Thoracic aorta (tissue), 2 donors: ENCODE data around the gene ABCC1. TPM values are rescaled to one million over a fixed set of nuclear protein-coding genes. Genes with fewer than 3 reads are reported as not detected.
"Not testable (repeated sequence)": the region's sequence is repeated elsewhere in the genome, so short reads cannot be mapped to it uniquely, and the experiment has no call there.

Source experiments
- ATAC-seq: fragments of 150-250 bp; one replicate; pipeline ENCODE4 v1.8.0; 2017; ENCODE audit warnings: low read depth; ENCODE audit not compliant: insufficient number of reproducible peaks, low FRiP score
- DNase-seq: peaks from one replicate; pipeline ENCODE4 v3.0.0-alpha.2; 2020; ENCODE audit warnings: low spot score
- H3K27ac ChIP-seq, 2 donors: fragments of 200-600 bp; sonication (generic); 1 replicate in 1 of 2; 2 replicates in 1 of 2; pipeline ENCODE4 v1.5.1; 2016; ENCODE audit warnings: mild to moderate bottlenecking in 2 of 2, moderate library complexity in 2 of 2
- H3K27me3 ChIP-seq: fragments of 200-600 bp; sonication (generic); replicated peaks from 2 replicates; pipeline ENCODE4 v1.6.0; 2016; ENCODE audit warnings: mild to moderate bottlenecking; ENCODE audit not compliant: insufficient read depth
- H3K36me3 ChIP-seq: fragments of 200-600 bp; sonication (generic); one replicate; pipeline ENCODE4 v1.5.1; 2016
- H3K4me1 ChIP-seq, 2 donors: fragments of 200-600 bp; sonication (generic); 1 replicate in 1 of 2; 2 replicates in 1 of 2; pipeline versions ENCODE4 v1.5.1 to v1.6.0; 2016; ENCODE audit warnings: low read depth in 2 of 2, mild to moderate bottlenecking in 1 of 2; ENCODE audit not compliant: control insufficient read depth in 1 of 2
- H3K4me3 ChIP-seq: fragments of 200-600 bp; sonication (generic); 2 replicates; pipeline ENCODE4 v1.5.1; 2016; ENCODE audit warnings: mild to moderate bottlenecking
- H3K9me3 ChIP-seq: fragments of 200-600 bp; sonication (generic); 2 replicates; pipeline ENCODE4 v1.5.1; 2016
- CTCF ChIP-seq: fragments of 200-600 bp; sonication (generic); IDR thresholded peaks from one replicate; pipeline ENCODE4 v1.5.1; 2019; ENCODE audit warnings: antibody characterized with exemption
- total RNA-seq, 2 donors: library from RNA; depleted of rRNA; stranded (reverse); fragments of >200 nt; gene quantifications; one replicate each; pipeline versions ENCODE4 v1.1.0 to v1.2.3, GENCODE V29; 2016

The ABCC1 gene
- total RNA-seq, 2 donors from 2014 or later, result 89.2 to 94.9 TPM

DNA sequence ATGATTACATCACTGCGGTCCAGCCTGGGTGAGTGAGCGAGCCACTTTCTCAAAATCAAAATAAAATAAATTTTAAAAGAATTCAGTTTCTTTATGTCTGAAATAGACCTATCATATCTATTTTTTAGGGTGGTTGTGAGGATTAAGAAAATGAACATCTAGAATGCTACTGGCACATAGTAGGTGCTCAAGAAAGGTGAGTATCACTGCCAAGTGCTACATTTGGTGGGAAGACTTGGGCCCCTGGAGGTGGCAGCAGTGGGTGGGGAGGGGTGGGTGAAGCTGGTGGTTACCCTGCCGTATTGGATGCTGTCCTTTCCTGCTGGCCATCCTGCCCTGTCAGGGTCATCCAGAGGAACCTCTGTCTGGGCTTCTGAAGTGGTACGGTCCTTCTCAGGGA lies 223.6 kb downstream of the ABCC1 start:
- DNase-seq (no peak), ATAC-seq (no peak)
- H3K9me3 ChIP-seq, result no peaks in the 10 kb centered on the region
- TF ChIP-seq CTCF, result no peak
- no peaks in the 10 kb centered on the region for H3K27me3 ChIP-seq
- H3K4me1 ChIP-seq, result no peaks in the 10 kb centered on the region
- no peaks in the 10 kb centered on the region for H3K36me3 ChIP-seq
- H3K27ac ChIP-seq, result no peak overlapping the region
- H3K4me3 ChIP-seq, result no peak overlapping the region

DNA sequence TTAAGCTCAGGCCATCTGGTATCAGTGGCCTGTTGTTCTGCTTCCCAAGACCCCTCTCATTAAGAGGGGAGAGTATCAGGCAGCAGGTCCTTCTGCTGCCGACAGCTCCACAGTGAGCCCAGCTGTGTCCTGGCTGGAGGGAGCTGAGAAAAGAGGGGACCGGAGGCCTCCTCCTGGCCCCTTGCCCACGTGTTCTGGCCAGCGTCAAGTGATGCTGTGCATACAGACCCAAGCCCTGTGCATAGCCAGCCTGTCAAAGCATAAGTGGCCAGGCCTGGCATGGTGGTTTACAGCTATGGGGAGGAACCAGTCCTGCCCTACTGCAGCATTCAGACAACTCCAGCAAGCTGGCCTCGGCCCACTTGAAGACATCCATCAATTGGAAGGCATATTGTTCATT lies 225.9 kb downstream of the ABCC1 start:
- ATAC-seq, result no peak
- H3K4me1 ChIP-seq, result no peaks in the 10 kb centered on the region
- no peak for TF ChIP-seq CTCF
- H3K27me3 ChIP-seq, result no peaks in the 10 kb centered on the region
- no peaks in the 10 kb centered on the region for H3K9me3 ChIP-seq
- no peak overlapping the region for H3K4me3 ChIP-seq
- DNase-seq, result no peak
- no peak overlapping the region for H3K27ac ChIP-seq
- no peaks in the 10 kb centered on the region for H3K36me3 ChIP-seq

DNA sequence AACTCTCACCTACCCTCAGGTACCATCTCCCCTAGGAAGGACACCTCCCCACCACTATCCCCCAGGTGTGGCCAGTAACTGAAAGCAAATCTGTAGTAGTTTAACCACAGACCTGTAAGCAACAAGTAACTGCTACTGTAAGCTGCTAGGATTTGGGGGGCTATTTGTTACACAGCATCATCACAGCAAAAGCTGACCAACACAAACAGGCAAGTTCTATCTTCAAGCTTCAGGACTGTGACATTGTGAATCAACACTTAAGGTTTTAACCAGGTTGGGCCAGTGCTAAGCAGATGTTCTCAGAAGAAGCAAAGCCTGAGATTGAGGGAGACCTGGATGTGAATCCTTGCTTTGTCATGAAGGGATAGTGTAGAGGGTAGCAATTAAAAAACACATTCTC lies 226.9 kb downstream of the ABCC1 start:
- no peaks in the 10 kb centered on the region for H3K9me3 ChIP-seq
- no peak for DNase-seq
- no peak for TF ChIP-seq CTCF
- no peaks in the 10 kb centered on the region for H3K4me1 ChIP-seq
- H3K4me3 ChIP-seq, result no peak overlapping the region
- ATAC-seq, result no peak
- H3K27me3 ChIP-seq, result no peaks in the 10 kb centered on the region
- no peaks in the 10 kb centered on the region for H3K36me3 ChIP-seq
- no peak overlapping the region for H3K27ac ChIP-seq

- Histone ChIP-seq H3K9me3 (no peaks in the 10 kb centered on the region), H3K4me3 (no peak overlapping the region), H3K36me3 (no peaks in the 10 kb centered on the region), H3K27me3 (no peaks in the 10 kb centered on the region), H3K27ac (no peak overlapping the region), H3K4me1 (no peaks in the 10 kb centered on the region)
- TF ChIP-seq CTCF, result no peak
- no peak for ATAC-seq
- no peak for DNase-seq
These were observed 229.2 kb downstream of the ABCC1 start for GRCh38 chr16:16178455-16179162.

GRCh38 chr16:16181748-16182147 lies 232.3 kb downstream of the ABCC1 start:
- H3K4me3 ChIP-seq, H3K36me3 ChIP-seq, H3K27ac ChIP-seq, H3K27me3 ChIP-seq, ATAC-seq, H3K4me1 ChIP-seq, H3K9me3 ChIP-seq, DNase-seq: not testable (repeated sequence)

GRCh38 chr16:16182918-16183317 lies 233.5 kb downstream of the ABCC1 start:
- no peak for TF ChIP-seq CTCF
- DNase-seq, result no peak

More at GRCh38 chr16:16182918-16183317, 233.5 kb downstream of the ABCC1 start:
- Histone ChIP-seq H3K9me3 (no peaks in the 10 kb centered on the region), H3K4me1 (no peaks in the 10 kb centered on the region), H3K27ac (no peak overlapping the region), H3K27me3 (no peaks in the 10 kb centered on the region), H3K4me3 (no peak overlapping the region), H3K36me3 (no peaks in the 10 kb centered on the region)
- ATAC-seq, result no peak
